ENCODE results near the gene PRKACA.

PRKACA gene

GRCh38 chr19:14080887-14081796 lies 36.4 kb downstream of the PRKACA start:
- peaks cover 5% of the 10 kb centered on the region for H3F3A ChIP-seq (ENCODE audit: insufficient read depth, low read length)
- peak overlapping the region; percentile 85 for H3K9ac ChIP-seq (ENCODE audit: low read length)
- peak overlapping the region; percentile 98 for H3K4me2 ChIP-seq (ENCODE audit: low read depth, low read length)
- TF ChIP-seq, protein P1, sequence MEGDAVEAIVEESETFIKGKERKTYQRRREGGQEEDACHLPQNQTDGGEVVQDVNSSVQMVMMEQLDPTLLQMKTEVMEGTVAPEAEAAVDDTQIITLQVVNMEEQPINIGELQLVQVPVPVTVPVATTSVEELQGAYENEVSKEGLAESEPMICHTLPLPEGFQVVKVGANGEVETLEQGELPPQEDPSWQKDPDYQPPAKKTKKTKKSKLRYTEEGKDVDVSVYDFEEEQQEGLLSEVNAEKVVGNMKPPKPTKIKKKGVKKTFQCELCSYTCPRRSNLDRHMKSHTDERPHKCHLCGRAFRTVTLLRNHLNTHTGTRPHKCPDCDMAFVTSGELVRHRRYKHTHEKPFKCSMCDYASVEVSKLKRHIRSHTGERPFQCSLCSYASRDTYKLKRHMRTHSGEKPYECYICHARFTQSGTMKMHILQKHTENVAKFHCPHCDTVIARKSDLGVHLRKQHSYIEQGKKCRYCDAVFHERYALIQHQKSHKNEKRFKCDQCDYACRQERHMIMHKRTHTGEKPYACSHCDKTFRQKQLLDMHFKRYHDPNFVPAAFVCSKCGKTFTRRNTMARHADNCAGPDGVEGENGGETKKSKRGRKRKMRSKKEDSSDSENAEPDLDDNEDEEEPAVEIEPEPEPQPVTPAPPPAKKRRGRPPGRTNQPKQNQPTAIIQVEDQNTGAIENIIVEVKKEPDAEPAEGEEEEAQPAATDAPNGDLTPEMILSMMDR (IDR thresholded peaks at IDR 0.05; ENCODE audit: low read length): no peak
- TF ChIP-seq EZH2 (optimal IDR thresholded peaks at IDR 0.05; ENCODE audit: low read depth, low read length) (no peak), EZH2phosphoT487 (IDR thresholded peaks at IDR 0.05; ENCODE audit: low read length) (no peak)
- no peaks in the 10 kb centered on the region for H3K36me3 ChIP-seq (replicated peaks; ENCODE audit: insufficient read depth, low read length)
- DNase-seq: peak; percentile 100
- no peaks in the 10 kb centered on the region for H4K20me1 ChIP-seq (ENCODE audit: insufficient read depth, low read length)
- peak overlapping the region; percentile 88 for H2AFZ ChIP-seq (ENCODE audit: low read length)
- no peaks in the 10 kb centered on the region for H3K9me2 ChIP-seq (replicated peaks; ENCODE audit: insufficient read depth, low read length)
- H3K9me3 ChIP-seq (replicated peaks; ENCODE audit: insufficient read depth, low read length): no peaks in the 10 kb centered on the region
- peak overlapping the region; percentile 56; the same call in 1 of the 2 replicates for H3K27ac ChIP-seq (ENCODE audit: low read length)
- no peaks in the 10 kb centered on the region; the same call in 1 of the 2 replicates for H3K79me2 ChIP-seq (ENCODE audit: low read length)
- H3K27me3 ChIP-seq (replicated peaks; ENCODE audit: insufficient read depth, low read length): no peaks in the 10 kb centered on the region
- H3K4me3 ChIP-seq (ENCODE audit: low read length): peak overlapping the region; percentile 80
- peaks cover 6% of the 10 kb centered on the region for H3K4me1 ChIP-seq (ENCODE audit: low read length)

DNA sequence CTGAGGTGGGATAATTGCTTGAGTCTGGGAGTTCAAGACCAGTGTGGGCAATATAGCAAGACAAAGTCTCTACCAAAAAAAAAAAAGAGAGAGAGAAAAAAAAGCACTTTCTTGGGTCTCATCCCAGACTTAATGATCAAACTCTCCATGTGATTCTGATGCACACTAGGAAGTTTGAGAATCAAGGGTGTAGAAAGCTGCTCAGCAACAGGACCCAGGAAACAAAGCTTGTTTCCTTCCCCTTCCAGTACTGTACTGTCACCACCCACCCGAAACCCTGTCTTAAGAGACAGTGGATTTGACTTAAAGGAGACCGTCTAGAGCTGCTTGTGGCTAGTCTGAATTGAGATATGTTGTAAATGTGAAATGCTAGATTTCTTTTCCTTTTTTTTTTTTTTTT lies 39.2 kb downstream of the PRKACA start:
- Histone ChIP-seq H3K9me3 (replicated peaks; ENCODE audit: insufficient read depth, low read length) (no peaks in the 10 kb centered on the region), H2AFZ (ENCODE audit: low read length) (no peak overlapping the region), H3K36me3 (replicated peaks; ENCODE audit: insufficient read depth, low read length) (no peaks in the 10 kb centered on the region), H3K4me1 (ENCODE audit: low read length) (peaks cover 9% of the 10 kb centered on the region), H3K79me2 (ENCODE audit: low read length) (peaks cover 7% of the 10 kb centered on the region; the same call in 1 of the 2 replicates), H3K27me3 (replicated peaks; ENCODE audit: insufficient read depth, low read length) (no peaks in the 10 kb centered on the region), H3K9me2 (replicated peaks; ENCODE audit: insufficient read depth, low read length) (no peaks in the 10 kb centered on the region), H4K20me1 (ENCODE audit: insufficient read depth, low read length) (no peaks in the 10 kb centered on the region), H3K27ac (ENCODE audit: low read length) (no peak overlapping the region), H3K9ac (ENCODE audit: low read length) (no peak overlapping the region), H3K4me2 (ENCODE audit: low read depth, low read length) (no peak overlapping the region), H3F3A (ENCODE audit: insufficient read depth, low read length) (peaks cover 12% of the 10 kb centered on the region), H3K4me3 (ENCODE audit: low read length) (no peak overlapping the region)
- no peak for DNase-seq
- no peak for TF ChIP-seq EZH2 (optimal IDR thresholded peaks at IDR 0.05; ENCODE audit: low read depth, low read length)
- TF ChIP-seq EZH2phosphoT487 (IDR thresholded peaks at IDR 0.05; ENCODE audit: low read length): no peak
- TF ChIP-seq, protein P1 (IDR thresholded peaks at IDR 0.05; ENCODE audit: low read length): no peak

GRCh38 chr19:14073925-14074838 lies 43.4 kb downstream of the PRKACA start:
- H2AFZ ChIP-seq (ENCODE audit: low read length): peak overlapping the region; percentile 86

More at GRCh38 chr19:14073925-14074838, 43.4 kb downstream of the PRKACA start:
- Histone ChIP-seq H3K9me2 (replicated peaks; ENCODE audit: insufficient read depth, low read length) (no peaks in the 10 kb centered on the region), H3K27ac (ENCODE audit: low read length) (peak overlapping the region; percentile 42; the same call in 1 of the 2 replicates), H3K9me3 (replicated peaks; ENCODE audit: insufficient read depth, low read length) (no peaks in the 10 kb centered on the region), H4K20me1 (ENCODE audit: insufficient read depth, low read length) (no peaks in the 10 kb centered on the region), H3K4me1 (ENCODE audit: low read length) (peaks cover 3% of the 10 kb centered on the region), H3K4me2 (ENCODE audit: low read depth, low read length) (peak overlapping the region; percentile 97), H3K27me3 (replicated peaks; ENCODE audit: insufficient read depth, low read length) (no peaks in the 10 kb centered on the region), H3K9ac (ENCODE audit: low read length) (peak overlapping the region; percentile 53; the same call in 1 of the 2 replicates), H3F3A (ENCODE audit: insufficient read depth, low read length) (peaks cover 22% of the 10 kb centered on the region), H3K79me2 (ENCODE audit: low read length) (peaks cover 7% of the 10 kb centered on the region; the same call in 1 of the 2 replicates), H3K36me3 (replicated peaks; ENCODE audit: insufficient read depth, low read length) (no peaks in the 10 kb centered on the region), H3K4me3 (ENCODE audit: low read length) (peak overlapping the region; percentile 86)
- no peak for DNase-seq
- TF ChIP-seq EZH2 (optimal IDR thresholded peaks at IDR 0.05; ENCODE audit: low read depth, low read length) (no peak), EZH2phosphoT487 (IDR thresholded peaks at IDR 0.05; ENCODE audit: low read length) (no peak)
- TF ChIP-seq, protein P1 (IDR thresholded peaks at IDR 0.05; ENCODE audit: low read length): no peak
